IMR-90 (cell line): ENCODE data around the gene ZNF362. TPM values are rescaled to one million over a fixed set of nuclear protein-coding genes. Genes with fewer than 3 reads are reported as not detected.

Source experiments
- ATAC-seq: fragments of 200-7000 bp; cut with Tn5 transposase; 2 replicates; pipeline ENCODE4 v1.9.1; 2020; ENCODE audit warnings: low read depth, mild to moderate bottlenecking, moderate library complexity
- BruUV-seq: library from RNA; stranded (reverse); fragments of 400-500 nt; replicated peaks from 2 replicates; lab custom pipeline; 2021; lab: Mats Ljungman, UMichigan
- CTCF ChIA-PET: fragments of 300-600 bp; formaldehyde crosslinking; extraction: SDS; loops from one replicate; lab custom pipeline; 2021; ENCODE audit warnings: antibody characterized with exemption; lab: Yijun Ruan, JAX
- POLR2A ChIA-PET: fragments of 300-600 bp; sonication (Branson Sonifier 250); formaldehyde crosslinking; loops from one replicate; lab custom pipeline; 2022; ENCODE audit warnings: antibody characterized with exemption; ENCODE audit not compliant: unreplicated experiment; lab: Charles Lee
- DNase-seq: peaks from one replicate; pipeline ENCODE4 v3.0.0; 2013
- H2AFZ ChIP-seq: replicated peaks from 2 replicates; pipeline ENCODE3; 2013; ENCODE audit warnings: low read length, mild to moderate bottlenecking; ENCODE audit not compliant: poor library complexity
- H2AK5ac ChIP-seq: 2 replicates; pipeline ENCODE4 v1.6.1; 2013; ENCODE audit warnings: low read depth, low read length, inconsistent platforms
- H2AK9ac ChIP-seq: replicated peaks from 2 replicates; pipeline ENCODE3; 2013; ENCODE audit warnings: mild to moderate bottlenecking, low read depth, low read length, moderate library complexity; ENCODE audit not compliant: poor library complexity
- H2BK120ac ChIP-seq: 2 replicates; pipeline ENCODE4 v1.6.1; 2013; ENCODE audit warnings: low read depth, low read length, inconsistent platforms
- H2BK15ac ChIP-seq: 3 replicates; pipeline ENCODE4 v1.6.1; 2013; ENCODE audit warnings: low read depth, low read length, inconsistent platforms
- H2BK20ac ChIP-seq: 2 replicates; pipeline ENCODE4 v1.6.1; 2013; ENCODE audit warnings: low read depth, mild to moderate bottlenecking, inconsistent platforms, low read length, moderate library complexity
- H2BK5ac ChIP-seq: 2 replicates; pipeline ENCODE4 v1.6.1; 2013; ENCODE audit warnings: mild to moderate bottlenecking, low read depth, low read length, inconsistent platforms; ENCODE audit not compliant: poor library complexity, severe bottlenecking
- H3K14ac ChIP-seq: replicated peaks from 2 replicates; pipeline ENCODE4 v1.6.1; 2013; ENCODE audit warnings: low read depth, low read length, inconsistent platforms
- H3K18ac ChIP-seq: 2 replicates; pipeline ENCODE4 v1.6.1; 2013; ENCODE audit warnings: low read depth, low read length, control low read depth
- H3K23ac ChIP-seq: 2 replicates; pipeline ENCODE4 v1.6.1; 2013; ENCODE audit warnings: low read depth, low read length, inconsistent platforms
- H3K27ac ChIP-seq: 2 replicates; pipeline ENCODE4 v1.5.1; 2013; ENCODE audit warnings: mild to moderate bottlenecking, control low read depth, low read length; ENCODE audit not compliant: insufficient read depth
- H3K27me3 ChIP-seq: 2 replicates; pipeline ENCODE4 v1.6.1; 2013; ENCODE audit warnings: low read length; ENCODE audit not compliant: control insufficient read depth, insufficient read depth
- H3K36me3 ChIP-seq: 2 replicates; pipeline ENCODE4 v1.6.1; 2013; ENCODE audit warnings: low read length, mixed read lengths; ENCODE audit not compliant: control insufficient read depth, insufficient read depth
- H3K4ac ChIP-seq: 2 replicates; pipeline ENCODE4 v1.6.1; 2013; ENCODE audit warnings: low read depth, low read length, inconsistent platforms
- H3K4me1 ChIP-seq: 2 replicates; pipeline ENCODE4 v1.6.1; 2013; ENCODE audit warnings: low read length, mixed read lengths; ENCODE audit not compliant: control insufficient read depth, insufficient read depth
- H3K4me2 ChIP-seq: 2 replicates; pipeline ENCODE4 v1.6.1; 2013; ENCODE audit warnings: low read depth, mild to moderate bottlenecking, control low read depth, low read length, moderate library complexity
- H3K4me3 ChIP-seq: 2 replicates; pipeline ENCODE4 v1.5.1; 2013; ENCODE audit warnings: low read depth, mild to moderate bottlenecking, control low read depth, low read length, moderate library complexity; ENCODE audit not compliant: insufficient read depth
- H3K56ac ChIP-seq: 2 replicates; pipeline ENCODE4 v1.6.1; 2013; ENCODE audit warnings: low read length, inconsistent platforms; ENCODE audit not compliant: insufficient read depth; ENCODE audit errors: extremely low read depth
- H3K79me1 ChIP-seq, 2 experiments: 2 replicates each; pipeline ENCODE4 v1.6.1; 2013; ENCODE audit warnings: low read length in 2 of 2, inconsistent platforms in 1 of 2, low read depth in 1 of 2
- H3K9ac ChIP-seq: 2 replicates; pipeline ENCODE4 v1.6.1; 2013; ENCODE audit warnings: low read depth, low read length, control low read depth
- H3K9me1 ChIP-seq: 2 replicates; pipeline ENCODE4 v1.6.1; 2013; ENCODE audit warnings: low read length, inconsistent platforms; ENCODE audit not compliant: insufficient read depth
- H3K9me3 ChIP-seq: 2 replicates; pipeline ENCODE4 v1.6.1; 2013; ENCODE audit warnings: low read length; ENCODE audit not compliant: control insufficient read depth, insufficient read depth
- H4K20me1 ChIP-seq: 2 replicates; pipeline ENCODE4 v1.6.1; 2013; ENCODE audit warnings: low read length, inconsistent platforms; ENCODE audit not compliant: insufficient read depth
- H4K5ac ChIP-seq: 2 replicates; pipeline ENCODE4 v1.6.1; 2013; ENCODE audit warnings: mild to moderate bottlenecking, low read depth, low read length, control low read depth
- H4K8ac ChIP-seq, 2 experiments: 2 replicates each; pipeline ENCODE4 v1.6.1; 2013; ENCODE audit warnings: low read depth in 2 of 2, low read length in 2 of 2, control low read depth in 1 of 2, inconsistent platforms in 1 of 2
- H4K91ac ChIP-seq: 2 replicates; pipeline ENCODE4 v1.6.1; 2013; ENCODE audit warnings: low read depth, low read length, inconsistent platforms; ENCODE audit not compliant: insufficient read depth
- BHLHE40 ChIP-seq: fragments of 150-350 bp; IDR thresholded peaks from 2 replicates; pipeline ENCODE4 v1.6.1; 2016; ENCODE audit warnings: mild to moderate bottlenecking, low read depth, low read length
- MAFK ChIP-seq: IDR thresholded peaks from 2 replicates; pipeline ENCODE4 v1.6.1; 2012; ENCODE audit warnings: low read depth, low read length, improper control_type of control experiment
- RCOR1 ChIP-seq: IDR thresholded peaks from 2 replicates; pipeline ENCODE4 v1.6.1; 2012; ENCODE audit warnings: mild to moderate bottlenecking, low read length, improper control_type of control experiment; ENCODE audit not compliant: insufficient replicate concordance
- WGBS, 2 experiments: methylation state at CpG; one replicate each; pipeline versions ENCODE4 v1.1.5 to v1.1.7; 2013; ENCODE audit warnings: missing lambda C conversion rate in 2 of 2; ENCODE audit not compliant: insufficient read length in 1 of 2; ENCODE audit errors: extremely low coverage in 2 of 2; 5-methylcytosine and 5-hydroxymethylcytosine counted together
- dilution Hi-C: fragments of 300-500 bp; cut with HindIII; formaldehyde crosslinking; loops from one replicate; pipeline ENCODE4 v1.14.3; 2018; ENCODE audit warnings: low sequenced_read_pairs; ENCODE audit not compliant: unreplicated experiment
- in situ Hi-C: fragments of 300-500 bp; cut with MboI; formaldehyde crosslinking; loops from 3 replicates; pipeline ENCODE4 v1.14.3; 2019; ENCODE audit warnings: low sequenced_read_pairs, inconsistent platforms, mixed read lengths
- intact Hi-C: fragments of 100-400 bp; cut with micrococcal nuclease; formaldehyde crosslinking; loops from 2 replicates; pipeline ENCODE4 v1.10.0; 2022
- polyA plus RNA-seq, 3 experiments: library from polyadenylated mRNA; depleted of rRNA; stranded (reverse); fragments of >200 nt; gene quantifications; 2 replicates each; pipeline ENCODE4 v1.2.3, GENCODE V29; 2012; ENCODE audit warnings: low replicate concordance in 1 of 3
- total RNA-seq: library from RNA; depleted of rRNA; stranded (reverse); fragments of >200 nt; gene quantifications from 2 replicates; pipeline ENCODE4 v1.2.3, GENCODE V29; 2012

ZNF362 gene
- total and polyA plus RNA-seq, 2 of the 4 experiments (the other 2 are of a cell fraction): 5.7 to 12.9 TPM

DNA sequence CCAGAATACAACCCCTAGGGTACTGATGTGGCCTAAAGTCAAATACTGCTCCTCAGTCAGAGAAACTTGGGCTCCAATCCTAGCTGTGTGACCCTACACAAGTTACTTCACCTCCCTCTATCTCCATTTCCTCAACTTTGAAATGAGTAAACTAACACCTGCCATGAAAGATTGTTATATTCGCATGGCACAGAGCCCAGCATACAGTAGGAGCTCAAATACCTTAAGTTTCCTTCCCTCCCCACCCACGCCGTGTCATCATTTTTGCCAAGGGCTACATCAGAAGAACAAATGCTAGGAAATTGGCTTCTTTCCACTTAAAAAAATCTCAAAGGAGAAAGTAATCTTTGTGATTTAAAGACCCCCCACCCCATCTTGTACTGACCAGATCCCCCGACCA, 22.2 kb upstream of the ZNF362 start:
- Histone ChIP-seq H3K9ac (no peak overlapping the region), H3K4me1 (peaks cover 3% of the 10 kb centered on the region), H2BK120ac (no peak overlapping the region), H3K23ac (no peak overlapping the region), H3K4me3 (no peak overlapping the region), H3K9me3 (no peaks in the 10 kb centered on the region), H3K27me3 (0 out of 2 replicates have a peak, but pooled peaks cover 2% of the 10 kb centered on the region), H3K9me1 (peaks cover 4% of the 10 kb centered on the region; the same call in 1 of the 2 replicates), H4K20me1 (no peaks in the 10 kb centered on the region), H4K91ac (no peak overlapping the region), H3K18ac (no peak overlapping the region), H3K4ac (no peak overlapping the region), H3K4me2 (no peak overlapping the region), H3K14ac (no peak overlapping the region), H2BK5ac (no peak overlapping the region), H4K5ac (no peak overlapping the region), H3K27ac (no peak overlapping the region), H2AK5ac (no peak overlapping the region), H4K8ac (0 out of 4 replicates have a peak overlapping the region, but pooled peaks of 1 of the 2 experiments have one; percentile 5), H2AFZ (peak overlapping the region; percentile 73), H2AK9ac (no peak overlapping the region), H2BK15ac (no peak overlapping the region), H3K79me1 (no peaks in the 10 kb centered on the region), H3K36me3 (no peaks in the 10 kb centered on the region), H2BK20ac (no peak overlapping the region), H3K56ac (no peak overlapping the region)
- intact Hi-C loops (no loop called here), in situ Hi-C loops (no loop called here), dilution Hi-C loops (no loop called here)
- BruUV-seq: no TSS peak
- ATAC-seq (no peak), DNase-seq (no peak)
- ChIA-PET POLR2A (no interaction called here), CTCF (interaction anchor here (0.6 kb wide), 1 partner anchor 110 kb away, joined by 3 read pairs; no protein-coding TSS in a partner anchor)
- no CpG with 5 or more reads among the region's 4 CpGs for WGBS, 2 experiments
- TF ChIP-seq BHLHE40 (no peak), MAFK (peak; percentile 23; the same call in 1 of the 2 replicates), RCOR1 (no peak)
